H1 (cell line): ENCODE results near the gene TSPAN9. TPM values are rescaled to one million over a fixed set of nuclear protein-coding genes. Genes with fewer than 3 reads are reported as not detected.
A peak's percentile ranks its signal among the peaks of the same experiment; 100 is the strongest.

Experiments
- CTCF ChIA-PET: fragments of 300-600 bp; sonication (Branson Sonifier 250); formaldehyde crosslinking; loops from one replicate; lab custom pipeline; 2021; ENCODE audit not compliant: partially characterized antibody; lab: Charles Lee
- POLR2A ChIA-PET: fragments of 300-600 bp; sonication (Branson Sonifier 250); formaldehyde crosslinking; loops from one replicate; lab custom pipeline; 2021; ENCODE audit warnings: inconsistent platforms; ENCODE audit not compliant: partially characterized antibody; lab: Charles Lee
- DNase-seq, 2 experiments: peaks; one replicate each; pipeline versions ENCODE4 v3.0.0 to v3.0.0-alpha.2; 2010 to 2022; ENCODE audit warnings: low spot score in 2 of 2, low read depth in 1 of 2, mixed read lengths in 1 of 2
- FAIRE-seq: peaks from 2 replicates; lab custom pipeline; 2011; peaks lifted over from hg19 to GRCh38; lab: Jason Lieb, UNC
- H2AFZ ChIP-seq: 2 replicates; pipeline ENCODE4 v1.8.1; 2012; ENCODE audit warnings: low read length, inconsistent platforms
- H2AK5ac ChIP-seq: 2 replicates; pipeline ENCODE4 v1.6.1; 2013; ENCODE audit warnings: low read depth, low read length
- H2BK120ac ChIP-seq: replicated peaks from 2 replicates; pipeline ENCODE3; 2013; ENCODE audit warnings: low read depth, low read length, inconsistent platforms
- H2BK12ac ChIP-seq: 2 replicates; pipeline ENCODE4 v1.6.1; 2013; ENCODE audit warnings: low read depth, low read length
- H2BK15ac ChIP-seq: 2 replicates; pipeline ENCODE4 v1.6.1; 2013; ENCODE audit warnings: low read length
- H2BK20ac ChIP-seq: 2 replicates; pipeline ENCODE4 v1.6.1; 2013; ENCODE audit warnings: low read length
- H2BK5ac ChIP-seq: 2 replicates; pipeline ENCODE4 v1.6.1; 2013; ENCODE audit warnings: low read depth, low read length
- H3K14ac ChIP-seq: 2 replicates; pipeline ENCODE4 v1.6.1; 2013; ENCODE audit warnings: inconsistent platforms; ENCODE audit not compliant: insufficient read length
- H3K18ac ChIP-seq: 2 replicates; pipeline ENCODE4 v1.6.1; 2013; ENCODE audit warnings: low read length; ENCODE audit errors: extremely low read depth
- H3K23ac ChIP-seq: 2 replicates; pipeline ENCODE4 v1.6.1; 2013; ENCODE audit warnings: inconsistent platforms; ENCODE audit not compliant: insufficient read length
- H3K23me2 ChIP-seq: 2 replicates; pipeline ENCODE4 v1.6.1; 2013; ENCODE audit warnings: low read depth, low read length
- H3K27ac ChIP-seq: 2 replicates; pipeline ENCODE4 v1.6.1; 2011; ENCODE audit warnings: low read depth, low read length, inconsistent platforms
- H3K27me3 ChIP-seq, 4 experiments: replicated peaks in 1 of 4; 1 replicate in 1 of 4; 2 replicates in 3 of 4; pipeline versions ENCODE4 v1.6.1 to v1.8.1; 2011 to 2013; ENCODE audit warnings: low read length in 3 of 4, mild to moderate bottlenecking in 3 of 4, inconsistent platforms in 2 of 4, mixed read lengths in 2 of 4, moderate library complexity in 1 of 4; ENCODE audit not compliant: control insufficient read depth in 3 of 4, insufficient read depth in 3 of 4; ENCODE audit errors: extremely low read depth in 1 of 4
- H3K36me3 ChIP-seq, 4 experiments: 2 replicates each; pipeline versions ENCODE4 v1.6.1 to v1.8.1; 2011 to 2013; ENCODE audit warnings: mild to moderate bottlenecking in 4 of 4, low read length in 3 of 4, moderate library complexity in 2 of 4, control low read depth in 1 of 4, inconsistent platforms in 1 of 4; ENCODE audit not compliant: insufficient read depth in 4 of 4, control insufficient read depth in 2 of 4
- H3K4ac ChIP-seq: replicated peaks from 2 replicates; pipeline ENCODE3; 2013; ENCODE audit warnings: low read length, low read depth, mixed read lengths, inconsistent platforms; ENCODE audit not compliant: insufficient read length
- H3K4me1 ChIP-seq, 4 experiments: replicated peaks in 1 of 4; 1 replicate in 1 of 4; 2 replicates in 3 of 4; pipeline versions ENCODE4 v1.6.1 to v1.8.1; 2011 to 2013; ENCODE audit warnings: low read length in 3 of 4, inconsistent platforms in 2 of 4, mixed read lengths in 1 of 4; ENCODE audit not compliant: insufficient read depth in 4 of 4, control insufficient read depth in 3 of 4
- H3K4me2 ChIP-seq, 2 experiments: 2 replicates each; pipeline versions ENCODE4 v1.6.1 to v1.8.1; 2011 to 2013; ENCODE audit warnings: low read depth in 2 of 2, low read length in 2 of 2, control low read depth in 1 of 2, inconsistent platforms in 1 of 2, mild to moderate bottlenecking in 1 of 2; ENCODE audit not compliant: insufficient read depth in 1 of 2
- H3K4me3 ChIP-seq, 4 experiments: fragments of 200-600, 300-600 bp in 1 of 4; sonication (generic), shearing (Covaris generic), sonication (Bioruptor Twin) in 1 of 4; 2 replicates each; pipeline versions ENCODE4 v1.5.1 to v1.8.1; 2011 to 2016; ENCODE audit warnings: low read length in 4 of 4, low read depth in 3 of 4, control low read depth in 2 of 4, inconsistent platforms in 2 of 4, mild to moderate bottlenecking in 2 of 4, mixed read lengths in 1 of 4, moderate library complexity in 1 of 4; ENCODE audit not compliant: insufficient read depth in 2 of 4; ENCODE audit errors: extremely low read depth in 1 of 4
- H3K56ac ChIP-seq: replicated peaks from 2 replicates; pipeline ENCODE3; 2013; ENCODE audit warnings: low read depth, mild to moderate bottlenecking, mixed read lengths, low read length, inconsistent platforms; ENCODE audit not compliant: insufficient read length
- H3K79me1 ChIP-seq: 2 replicates; pipeline ENCODE4 v1.6.1; 2013; ENCODE audit warnings: low read depth, low read length, control low read depth
- H3K79me2 ChIP-seq, 2 experiments: 2 replicates each; pipeline versions ENCODE4 v1.6.1 to v1.8.1; 2012 to 2013; ENCODE audit warnings: low read length in 2 of 2, mild to moderate bottlenecking in 2 of 2, inconsistent platforms in 1 of 2; ENCODE audit not compliant: insufficient read depth in 2 of 2, control insufficient read depth in 1 of 2
- H3K9ac ChIP-seq, 4 experiments: replicated peaks in 1 of 4; 1 replicate in 1 of 4; 2 replicates in 3 of 4; pipeline versions ENCODE4 v1.6.1 to v1.8.1; 2011 to 2013; ENCODE audit warnings: low read depth in 3 of 4, low read length in 3 of 4, control low read depth in 2 of 4, mild to moderate bottlenecking in 2 of 4, moderate library complexity in 2 of 4, inconsistent platforms in 1 of 4; ENCODE audit errors: extremely low read depth in 1 of 4
- H3K9me3 ChIP-seq, 2 experiments: 2 replicates each; pipeline versions ENCODE4 v1.6.1 to v1.8.1; 2012 to 2013; ENCODE audit warnings: mild to moderate bottlenecking in 2 of 2, moderate library complexity in 2 of 2, control low read depth in 1 of 2, inconsistent platforms in 1 of 2, low read depth in 1 of 2, low read length in 1 of 2, mixed read lengths in 1 of 2; ENCODE audit not compliant: insufficient read depth in 2 of 2
- H4K20me1 ChIP-seq, 2 experiments: replicated peaks in 1 of 2; 2 replicates each; pipeline versions ENCODE3 to v1.8.1; 2011 to 2013; ENCODE audit warnings: inconsistent platforms in 2 of 2, low read length in 2 of 2, mild to moderate bottlenecking in 1 of 2; ENCODE audit not compliant: insufficient read depth in 2 of 2, control insufficient read depth in 1 of 2
- H4K5ac ChIP-seq: 2 replicates; pipeline ENCODE4 v1.6.1; 2013; ENCODE audit warnings: low read length, low read depth, mixed read lengths, inconsistent platforms; ENCODE audit not compliant: insufficient read length
- H4K8ac ChIP-seq: 2 replicates; pipeline ENCODE4 v1.8.0; 2013; ENCODE audit warnings: mild to moderate bottlenecking, moderate library complexity, low read length, inconsistent platforms; ENCODE audit not compliant: insufficient read depth; ENCODE audit errors: extremely low read depth
- H4K91ac ChIP-seq: replicated peaks from 2 replicates; pipeline ENCODE3; 2013; ENCODE audit warnings: low read length, mixed read lengths, inconsistent platforms; ENCODE audit not compliant: insufficient read length
- BRCA1 ChIP-seq: IDR thresholded peaks from 2 replicates; pipeline ENCODE4 v1.6.1; 2012; ENCODE audit warnings: low read depth, low read length, improper control_type of control experiment
- CEBPB ChIP-seq: IDR thresholded peaks from 2 replicates; pipeline ENCODE4 v1.6.1; 2012; ENCODE audit warnings: low read depth, low read length
- RBBP5 ChIP-seq: IDR thresholded peaks from 2 replicates; pipeline ENCODE4 v1.7.1; 2012; ENCODE audit warnings: low read depth, mild to moderate bottlenecking, inconsistent platforms, low read length, moderate library complexity, borderline replicate concordance
- WGBS, 2 experiments: shearing (Covaris generic) in 1 of 2; methylation state at CpG; one replicate each; pipeline versions ENCODE4 v1.1.6 to v1.1.7; 2013 to 2015; ENCODE audit warnings: low lambda C conversion rate in 2 of 2, mixed read lengths in 2 of 2, inconsistent platforms in 1 of 2, low coverage in 1 of 2, missing lambda C conversion rate in 1 of 2; ENCODE audit not compliant: insufficient replicate concordance in 2 of 2, insufficient coverage in 1 of 2, insufficient read length in 1 of 2; ENCODE audit errors: extremely low coverage in 1 of 2, missing lambda C conversion rate in 1 of 2; 5-methylcytosine and 5-hydroxymethylcytosine counted together
- polyA plus RNA-seq, 7 experiments: library from polyadenylated mRNA; depleted of rRNA in 3 of 7; stranded (reverse) in 5 of 7; unstranded in 2 of 7; fragments of >200 nt in 5 of 7; fragments of 200-250 nt in 2 of 7; gene quantifications; 1 replicate in 5 of 7; 2 replicates in 1 of 7; 4 replicates in 1 of 7; pipeline versions ENCODE4 v1.2.1 to v1.2.3, GENCODE V29; 2011 to 2013; ENCODE audit warnings: missing spikeins in 2 of 7, mixed read lengths in 2 of 7
- total RNA-seq: library from RNA; stranded (reverse); fragmentation: NEBNext Ultra II Directional; extraction: Animal tissue kit (Norgen Biotek cat#: 25700); gene quantifications from 2 replicates; pipeline ENCODE4 v1.2.1, GENCODE V29; 2021
- TF ChIP-seq, protein P1 (sequence below): IDR thresholded peaks from 2 replicates; pipeline ENCODE4 v1.6.1; 2012; ENCODE audit warnings: inconsistent platforms

TSPAN9 gene
- total and polyA plus RNA-seq, 2 of the 8 experiments (the other 6 are each of a cell fraction or from before 2014, with no cell fraction given), result 11.5 to 29.1 TPM

DNA sequence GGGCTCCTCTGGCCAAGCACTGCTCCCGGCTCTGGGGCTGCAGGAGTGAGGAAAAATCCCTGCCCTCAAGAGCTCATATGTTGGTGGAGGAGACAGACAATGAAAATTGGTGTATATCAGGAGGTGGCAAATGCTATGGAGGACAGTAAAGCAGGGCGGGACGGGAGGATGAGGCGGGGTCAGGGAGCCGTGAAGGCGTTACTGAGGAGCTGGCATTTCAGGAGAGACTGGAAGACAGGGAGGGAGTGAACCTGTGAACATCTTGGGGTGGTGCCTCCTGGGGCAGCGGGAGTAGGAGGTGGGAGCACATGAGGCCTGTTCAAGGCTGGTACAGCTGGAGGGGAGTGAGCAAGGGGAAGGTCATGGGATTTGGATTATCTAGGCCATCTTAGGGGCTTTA, 26.6 kb downstream of the TSPAN9 start:
- POLR2A ChIA-PET, result no interaction called here
- Histone ChIP-seq H2BK120ac (no peak overlapping the region), H3K23ac (no peak overlapping the region), H3K79me2 (no peaks in the 10 kb centered on the region), H3K18ac (no peak overlapping the region; the same call in 1 of the 2 replicates), H4K20me1 (peaks cover 0 to 5% of the 10 kb centered on the region in 2 experiments), H3K9ac (no peak overlapping the region), H3K4me3 (no peak overlapping the region), H2BK15ac (no peak overlapping the region), H3K79me1 (peaks cover 7% of the 10 kb centered on the region; the same call in 1 of the 2 replicates), H4K8ac (no peak overlapping the region), H2BK5ac (no peak overlapping the region), H3K4me1 (peaks cover 0 to 9% (median 4%) of the 10 kb centered on the region in 4 experiments; a peak in 4 of 7 replicates), H3K4ac (no peak overlapping the region), H4K91ac (no peak overlapping the region), H3K27ac (no peak overlapping the region), H4K5ac (no peak overlapping the region), H3K14ac (no peak overlapping the region), H2AFZ (no peak overlapping the region), H3K4me2 (no peak overlapping the region), H3K27me3 (no peaks in the 10 kb centered on the region), H3K23me2 (no peaks in the 10 kb centered on the region; the same call in 1 of the 2 replicates), H3K36me3 (no peaks in the 10 kb centered on the region), H3K56ac (no peak overlapping the region), H2BK20ac (no peak overlapping the region), H3K9me3 (no peaks in the 10 kb centered on the region; a peak in 1 of 4 replicates), H2AK5ac (no peak overlapping the region), H2BK12ac (peak overlapping the region; percentile 39; the same call in 1 of the 2 replicates)
- FAIRE-seq (no peak), DNase-seq (no peak)
- no peak for TF ChIP-seq CEBPB
- TF ChIP-seq RBBP5, result no peak
- TF ChIP-seq, protein P1, sequence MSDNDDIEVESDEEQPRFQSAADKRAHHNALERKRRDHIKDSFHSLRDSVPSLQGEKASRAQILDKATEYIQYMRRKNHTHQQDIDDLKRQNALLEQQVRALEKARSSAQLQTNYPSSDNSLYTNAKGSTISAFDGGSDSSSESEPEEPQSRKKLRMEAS, result no peak
- no peak for TF ChIP-seq BRCA1
- 85% methylated on average over 7 of the region's 7 CpGs; no CpG with 5 or more reads in 1 of the 2 experiments for WGBS, 2 experiments
- CTCF ChIA-PET, result interaction anchor here (0.6 to 5.5 kb wide), 10 partner anchors 9 to 250 kb away, joined by 3 to 28 read pairs (median 4); no protein-coding TSS in a partner anchor
